Vagina (tissue), 2 donors: ENCODE data around the gene TMC4.

Experiments
- CTCF ChIP-seq, 3 experiments: fragments of 450-650 bp in 2 of 3; fragments of 200-600 bp in 1 of 3; sonication (generic) in 1 of 3; IDR thresholded peaks; one replicate each; pipeline ENCODE4 v1.5.1; 2017 to 2019; ENCODE audit warnings: antibody characterized with exemption in 3 of 3, mild to moderate bottlenecking in 2 of 3, moderate library complexity in 2 of 3
- POLR2AphosphoS5 ChIP-seq, 2 donors: sonication (generic); formaldehyde crosslinking; IDR thresholded peaks; one replicate each; pipeline ENCODE4 v1.9.0; 2017; ENCODE audit warnings: antibody characterized with exemption in 2 of 2, mild to moderate bottlenecking in 2 of 2, low read depth in 1 of 2; ENCODE audit not compliant: insufficient read depth in 1 of 2

- TF ChIP-seq CTCF (IDR thresholded peaks at IDR 0.05) (no peak), POLR2AphosphoS5 (IDR thresholded peaks at IDR 0.05; ENCODE audit: insufficient read depth in 1 of 2, low read depth in 1 of 2) (no peak)
Observed at GRCh38 chr19:54114340-54115108, 58.4 kb downstream of the TMC4 start.
